Stimulated activated CD4-positive, alpha-beta T cell treated with anti-CD3 and anti-CD28 coated beads, Interleukin-4, amount 100 ng/mL, for 48 hours (primary cell): ENCODE measurements around the gene TMEM176B.

Experiments
- DNase-seq, 2 donors: peaks; one replicate each; pipeline ENCODE4 v3.0.0-alpha.2; 2020; ENCODE audit warnings: low read depth in 2 of 2

TMEM176B gene

DNA sequence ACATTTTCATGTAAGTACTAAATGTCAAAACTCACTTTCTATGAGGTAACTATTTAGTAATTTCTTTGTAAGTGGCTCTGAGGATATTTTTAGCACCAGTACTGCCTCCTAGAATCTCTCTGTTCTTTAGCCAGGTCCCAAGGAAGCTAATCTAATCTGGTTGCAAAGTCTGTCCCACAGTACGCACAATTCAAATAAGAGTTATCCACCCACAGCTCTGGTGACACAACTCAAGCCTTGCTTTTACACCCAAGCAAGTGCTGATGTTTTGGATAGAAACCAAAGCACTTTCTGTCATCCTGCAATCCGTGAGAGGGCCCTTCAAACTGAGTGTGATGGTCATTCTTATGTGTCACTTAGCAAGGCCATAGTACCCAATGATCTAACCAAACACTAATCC, 48.5 kb downstream of the TMEM176B start:
- DNase-seq: no peak

DNA sequence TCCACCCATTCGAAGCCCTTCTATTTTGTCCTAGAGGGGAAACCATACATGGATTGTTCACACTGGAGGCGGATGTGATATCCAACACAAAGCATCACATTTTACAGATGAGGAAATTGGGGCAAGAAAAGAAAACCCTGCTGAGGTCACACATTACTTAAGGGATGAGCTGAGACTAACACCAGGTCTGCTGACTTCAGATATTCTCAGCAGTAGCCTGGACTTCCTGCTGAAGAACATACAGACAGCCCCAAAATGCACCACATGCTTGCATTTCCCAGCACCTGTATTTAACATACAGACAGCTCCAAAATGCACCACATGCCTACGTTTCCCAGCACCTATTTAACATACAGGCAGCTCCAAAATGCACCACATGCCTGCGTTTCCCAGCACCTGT, 51.8 kb downstream of the TMEM176B start:
- DNase-seq: no peak

DNA sequence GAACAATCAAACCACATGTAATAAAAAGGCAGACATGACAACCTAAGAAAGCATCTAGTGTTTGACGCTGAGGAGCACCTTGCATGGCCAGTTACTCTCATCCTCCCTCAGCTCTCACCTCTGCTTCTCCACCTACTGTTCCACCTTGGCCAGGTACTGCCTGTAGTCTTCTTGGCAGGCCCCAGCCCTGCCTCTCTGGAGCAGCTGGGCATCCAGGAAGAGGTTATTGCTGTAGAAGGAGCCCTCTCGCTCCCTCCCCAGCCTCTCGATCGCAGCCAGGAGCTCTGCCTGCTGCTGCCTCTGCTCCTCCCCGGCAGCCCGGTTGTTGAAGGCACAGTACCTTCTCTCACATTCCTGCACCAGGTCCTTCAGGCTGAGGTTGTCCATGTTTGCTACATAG, 53.2 kb downstream of the TMEM176B start:
- no peak for DNase-seq

DNA sequence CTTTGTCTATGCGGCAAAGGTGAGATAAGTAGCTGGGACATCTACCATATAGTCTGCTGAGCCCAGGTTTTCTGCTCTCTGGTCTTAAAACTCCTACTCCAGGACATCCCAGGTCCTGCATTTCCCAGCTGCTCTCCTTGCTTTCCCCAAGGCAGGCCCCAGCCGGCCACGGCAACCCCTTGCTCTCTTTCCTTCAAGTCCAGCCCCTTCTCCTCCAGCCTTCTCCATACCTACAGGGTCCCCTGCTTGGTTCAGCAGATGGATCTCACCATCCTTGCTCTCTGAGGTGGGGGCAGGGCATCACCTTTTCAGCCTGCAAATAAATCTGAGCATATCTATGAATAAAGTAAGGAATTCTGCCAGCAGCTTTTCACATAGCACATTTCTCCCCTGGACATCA, 54.3 kb downstream of the TMEM176B start:
- no peak for DNase-seq

DNA sequence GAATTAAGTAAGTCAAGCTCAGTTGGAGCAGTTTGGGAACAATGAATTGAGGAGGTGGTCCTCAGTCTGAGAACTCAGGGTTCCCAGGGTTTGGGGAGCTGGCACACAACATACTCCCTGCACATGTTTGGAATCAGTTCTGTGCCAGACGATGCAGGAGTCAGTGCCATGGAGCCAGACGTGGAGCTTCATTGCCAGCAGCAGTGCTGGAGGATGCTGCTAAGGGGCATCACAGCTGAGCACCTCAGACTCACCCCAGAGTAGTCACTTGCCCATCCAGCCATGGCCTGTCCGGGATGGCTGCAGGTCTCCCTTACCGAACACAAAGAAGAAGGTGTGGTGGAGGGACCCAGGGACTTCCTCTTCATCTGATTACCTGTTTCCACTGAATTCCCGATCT, 55.1 kb downstream of the TMEM176B start:
- no peak for DNase-seq

DNA sequence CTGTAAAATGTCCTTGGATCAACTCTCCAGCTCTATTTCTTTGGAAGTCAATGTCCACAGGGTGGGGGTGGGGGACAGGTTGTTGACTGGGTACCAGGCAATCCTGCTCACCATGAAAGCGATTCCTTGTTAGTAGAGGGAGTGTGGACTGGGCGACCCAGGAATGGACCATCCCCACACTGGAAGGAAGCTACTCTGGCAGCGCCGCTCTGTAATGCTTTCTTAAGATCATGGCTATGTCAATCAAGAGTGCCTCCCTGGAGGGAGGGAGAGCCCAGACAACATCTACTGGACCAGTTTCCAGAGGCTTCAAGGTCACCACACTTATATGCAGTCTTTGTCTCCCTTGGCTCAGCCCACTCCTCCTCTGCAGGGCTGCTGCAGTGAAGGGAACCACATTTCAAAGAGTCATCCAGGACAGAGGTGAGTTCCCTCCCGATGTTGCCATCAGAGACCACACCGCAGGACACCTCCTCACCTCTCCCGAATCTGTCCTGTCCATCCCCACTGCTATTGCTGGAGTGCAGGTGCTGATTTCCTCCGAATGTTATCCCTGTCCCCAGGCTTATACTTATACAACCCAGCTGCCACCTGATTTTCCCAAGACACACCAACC, 56.0 kb downstream of the TMEM176B start:
- no peak for DNase-seq

DNA sequence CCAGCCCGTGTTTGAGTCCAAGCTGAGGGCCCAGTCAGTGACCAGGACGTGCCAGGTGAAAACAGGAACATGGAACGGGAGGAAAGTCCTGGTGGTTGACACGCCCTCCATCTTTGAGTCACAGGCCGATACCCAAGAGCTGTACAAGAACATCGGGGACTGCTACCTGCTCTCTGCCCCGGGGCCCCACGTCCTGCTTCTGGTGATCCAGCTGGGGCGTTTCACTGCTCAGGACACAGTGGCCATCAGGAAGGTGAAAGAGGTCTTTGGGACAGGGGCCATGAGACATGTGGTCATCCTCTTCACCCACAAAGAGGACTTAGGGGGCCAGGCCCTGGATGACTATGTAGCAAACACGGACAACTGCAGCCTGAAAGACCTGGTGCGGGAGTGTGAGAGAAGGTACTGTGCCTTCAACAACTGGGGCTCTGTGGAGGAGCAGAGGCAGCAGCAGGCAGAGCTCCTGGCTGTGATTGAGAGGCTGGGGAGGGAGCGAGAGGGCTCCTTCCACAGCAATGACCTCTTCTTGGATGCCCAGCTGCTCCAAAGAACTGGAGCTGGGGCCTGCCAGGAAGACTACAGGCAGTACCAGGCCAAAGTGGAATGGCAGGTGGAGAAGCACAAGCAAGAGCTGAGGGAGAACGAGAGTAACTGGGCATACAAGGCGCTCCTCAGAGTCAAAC, 57.7 kb downstream of the TMEM176B start:
- DNase-seq: no peak
